22Rv1 (cell line): ENCODE data around the gene TAS2R42.

Source experiments
- H3K27ac ChIP-seq: fragments of 450-650 bp; 2 replicates; pipeline ENCODE4 v1.5.1; 2017
- ZFX ChIP-seq: fragments of 450-650 bp; IDR thresholded peaks from 2 replicates; pipeline ENCODE4 v1.6.1; 2017; ENCODE audit warnings: antibody characterized with exemption, borderline replicate concordance
- TF ChIP-seq, protein P1 (sequence below): fragments of 450-650 bp; IDR thresholded peaks from 2 replicates; pipeline ENCODE4 v1.5.1; 2017; ENCODE audit warnings: mild to moderate bottlenecking

The TAS2R42 gene

DNA sequence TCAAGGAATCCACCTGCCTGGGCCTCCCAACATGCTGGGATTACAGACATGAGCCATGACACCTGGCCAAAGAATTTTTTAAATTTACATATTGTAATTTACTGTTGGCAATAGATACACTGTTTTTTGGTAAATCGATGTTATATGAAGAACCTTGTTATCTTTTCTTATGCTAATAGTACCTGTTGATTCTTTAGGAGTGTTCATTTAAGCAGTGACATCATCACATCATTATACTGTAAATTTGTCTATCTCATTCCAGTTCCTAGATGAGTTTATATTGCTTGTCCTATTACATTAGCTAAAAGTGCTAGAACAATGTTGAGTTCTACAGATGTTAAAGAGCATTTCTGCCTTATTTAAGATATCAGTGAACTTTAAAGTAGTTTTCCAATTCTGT, 39.3 kb downstream of the TAS2R42 start:
- no peak overlapping the region for H3K27ac ChIP-seq
- TF ChIP-seq ZFX: no peak
- TF ChIP-seq, protein P1, sequence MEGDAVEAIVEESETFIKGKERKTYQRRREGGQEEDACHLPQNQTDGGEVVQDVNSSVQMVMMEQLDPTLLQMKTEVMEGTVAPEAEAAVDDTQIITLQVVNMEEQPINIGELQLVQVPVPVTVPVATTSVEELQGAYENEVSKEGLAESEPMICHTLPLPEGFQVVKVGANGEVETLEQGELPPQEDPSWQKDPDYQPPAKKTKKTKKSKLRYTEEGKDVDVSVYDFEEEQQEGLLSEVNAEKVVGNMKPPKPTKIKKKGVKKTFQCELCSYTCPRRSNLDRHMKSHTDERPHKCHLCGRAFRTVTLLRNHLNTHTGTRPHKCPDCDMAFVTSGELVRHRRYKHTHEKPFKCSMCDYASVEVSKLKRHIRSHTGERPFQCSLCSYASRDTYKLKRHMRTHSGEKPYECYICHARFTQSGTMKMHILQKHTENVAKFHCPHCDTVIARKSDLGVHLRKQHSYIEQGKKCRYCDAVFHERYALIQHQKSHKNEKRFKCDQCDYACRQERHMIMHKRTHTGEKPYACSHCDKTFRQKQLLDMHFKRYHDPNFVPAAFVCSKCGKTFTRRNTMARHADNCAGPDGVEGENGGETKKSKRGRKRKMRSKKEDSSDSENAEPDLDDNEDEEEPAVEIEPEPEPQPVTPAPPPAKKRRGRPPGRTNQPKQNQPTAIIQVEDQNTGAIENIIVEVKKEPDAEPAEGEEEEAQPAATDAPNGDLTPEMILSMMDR: no peak

DNA sequence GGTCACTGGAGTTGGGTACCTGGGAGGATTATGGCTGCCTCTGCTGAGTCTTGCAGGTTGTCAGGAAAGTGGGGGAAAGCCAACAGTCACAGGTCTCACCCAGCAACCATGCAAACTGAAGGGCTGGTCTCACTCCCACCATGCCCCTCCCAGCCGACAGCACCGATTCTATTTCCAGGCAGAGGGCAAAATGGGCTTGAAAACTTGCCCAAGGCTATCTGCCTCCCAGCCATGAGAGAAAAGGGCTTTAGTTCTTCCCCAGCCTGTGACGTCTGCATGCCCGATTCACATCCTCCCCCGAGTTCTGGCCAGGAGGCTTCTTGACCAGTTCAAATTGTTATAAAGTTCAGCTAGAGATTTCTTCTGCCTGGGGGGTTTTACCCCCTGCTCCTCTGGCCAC, 42.4 kb downstream of the TAS2R42 start:
- TF ChIP-seq, protein P1: no peak
- no peak overlapping the region for H3K27ac ChIP-seq

DNA sequence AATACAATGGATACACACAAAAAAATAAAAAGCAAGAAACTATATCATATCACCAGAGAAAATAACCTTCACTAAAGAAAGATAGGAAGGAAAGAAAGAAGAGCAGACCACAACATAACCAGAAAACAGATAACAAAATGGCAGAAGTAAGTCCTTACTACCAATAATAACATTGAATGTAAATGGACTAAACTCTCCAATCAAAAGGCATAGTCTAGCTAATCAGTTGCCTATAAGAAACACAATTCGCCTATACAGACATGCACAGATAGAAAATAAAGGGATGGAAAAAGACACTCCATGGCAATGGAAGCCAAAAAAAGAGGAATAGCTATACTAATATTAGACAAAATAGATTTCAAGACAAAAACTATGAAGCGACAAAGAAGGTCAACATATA, 43.4 kb downstream of the TAS2R42 start:
- TF ChIP-seq, protein P1: no peak
- TF ChIP-seq ZFX: no peak
- H3K27ac ChIP-seq: no peak overlapping the region

DNA sequence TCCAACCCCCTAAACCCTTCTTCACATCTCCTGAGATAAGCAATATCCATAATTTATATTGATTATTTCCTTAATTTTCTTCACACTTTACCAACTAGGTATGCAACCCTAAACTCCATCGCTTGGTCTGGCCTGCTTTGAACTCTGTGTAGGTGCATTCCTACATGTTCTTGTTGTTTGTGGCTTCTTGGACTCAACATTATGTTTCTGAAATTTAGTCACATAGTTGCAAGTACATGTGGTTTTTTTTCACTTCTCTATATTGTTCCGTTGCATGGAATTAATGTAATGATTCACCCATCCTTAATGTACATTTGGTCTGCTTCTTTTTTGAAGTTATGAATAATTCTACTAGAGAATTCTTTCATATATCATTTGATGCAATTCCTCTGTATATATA, 50.7 kb downstream of the TAS2R42 start:
- H3K27ac ChIP-seq: no peak overlapping the region
- TF ChIP-seq ZFX: no peak
- TF ChIP-seq, protein P1: no peak
